GM06990 (cell line): ENCODE data around the gene TSPOAP1.

ENCODE experiments used
- DNase-seq: peaks from one replicate; pipeline ENCODE4 v3.0.0-alpha.2; 2011; ENCODE audit not compliant: insufficient read length; ENCODE audit errors: extremely low read depth
- H3K27me3 ChIP-seq: replicated peaks from 2 replicates; pipeline ENCODE4 v1.6.0; 2011; ENCODE audit warnings: low read length; ENCODE audit not compliant: control insufficient read depth, insufficient read depth
- H3K36me3 ChIP-seq: 2 replicates; pipeline ENCODE4 v1.5.1; 2011; ENCODE audit warnings: low read length; ENCODE audit not compliant: control insufficient read depth, insufficient read depth
- H3K4me3 ChIP-seq: replicated peaks from 2 replicates; pipeline ENCODE4 v1.5.1; 2011; ENCODE audit warnings: low read depth, mild to moderate bottlenecking, control low read depth, low read length
- CTCF ChIP-seq: IDR thresholded peaks from 2 replicates; pipeline ENCODE4 v1.5.1; 2011; ENCODE audit warnings: low read length, control low read depth, mild to moderate bottlenecking, inconsistent platforms; ENCODE audit not compliant: insufficient read depth, poor library complexity, severe bottlenecking

Gene TSPOAP1

DNA sequence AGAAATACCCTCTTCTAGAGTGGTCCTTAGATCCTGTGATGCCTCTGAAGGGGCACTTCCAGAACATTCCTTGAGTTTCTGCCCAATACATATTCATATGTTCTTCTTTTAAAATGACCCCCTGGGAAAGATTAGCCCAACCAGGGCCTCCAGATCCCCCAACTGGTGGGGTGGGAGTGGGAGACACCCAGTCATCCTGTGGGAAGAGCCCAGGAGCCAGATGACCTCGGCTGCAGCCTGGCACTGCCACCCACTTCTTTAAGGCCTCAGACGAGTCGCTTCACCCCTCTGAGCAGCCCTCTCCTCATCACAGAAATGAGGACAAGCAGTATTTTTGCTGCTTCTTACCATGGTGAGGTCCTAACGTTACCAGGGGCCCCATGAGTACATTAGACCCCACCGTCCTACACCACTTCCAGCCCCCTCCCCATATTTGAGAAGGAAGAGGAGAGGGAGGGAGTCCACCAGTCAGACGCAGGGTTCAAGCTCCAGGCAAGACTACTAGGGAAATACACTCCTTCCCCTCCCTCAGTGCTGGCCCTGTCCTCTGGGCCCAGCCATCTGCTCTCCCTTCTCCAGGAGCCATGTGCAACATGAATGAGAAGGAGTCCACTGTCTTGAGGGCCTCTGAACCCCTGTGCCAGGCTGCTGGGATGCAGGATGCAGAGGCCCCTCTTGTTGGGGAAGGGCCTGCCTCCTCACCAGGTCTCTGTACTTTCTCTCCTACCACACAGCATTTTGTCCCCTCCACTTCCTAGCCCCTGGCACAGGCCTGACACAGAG is 59.6 kb downstream of the TSPOAP1 start:
- no peak for TF ChIP-seq CTCF
- Histone ChIP-seq H3K4me3 (no peak overlapping the region), H3K36me3 (no peaks in the 10 kb centered on the region), H3K27me3 (peaks cover 2% of the 10 kb centered on the region; the same call in 1 of the 2 replicates)
- no peak for DNase-seq

GRCh38 chr17:58268326-58268725 is 60.3 kb downstream of the TSPOAP1 start:
- TF ChIP-seq CTCF: no peak
- no peak for DNase-seq
- peaks cover 2% of the 10 kb centered on the region; the same call in 1 of the 2 replicates for H3K27me3 ChIP-seq
- H3K4me3 ChIP-seq: no peak overlapping the region
- H3K36me3 ChIP-seq: no peaks in the 10 kb centered on the region

GRCh38 chr17:58267347-58268324 is 61.0 kb downstream of the TSPOAP1 start:
- Histone ChIP-seq H3K27me3 (peaks cover 2% of the 10 kb centered on the region; the same call in 1 of the 2 replicates), H3K4me3 (no peak overlapping the region), H3K36me3 (no peaks in the 10 kb centered on the region)
- no peak for TF ChIP-seq CTCF
- DNase-seq: no peak

DNA sequence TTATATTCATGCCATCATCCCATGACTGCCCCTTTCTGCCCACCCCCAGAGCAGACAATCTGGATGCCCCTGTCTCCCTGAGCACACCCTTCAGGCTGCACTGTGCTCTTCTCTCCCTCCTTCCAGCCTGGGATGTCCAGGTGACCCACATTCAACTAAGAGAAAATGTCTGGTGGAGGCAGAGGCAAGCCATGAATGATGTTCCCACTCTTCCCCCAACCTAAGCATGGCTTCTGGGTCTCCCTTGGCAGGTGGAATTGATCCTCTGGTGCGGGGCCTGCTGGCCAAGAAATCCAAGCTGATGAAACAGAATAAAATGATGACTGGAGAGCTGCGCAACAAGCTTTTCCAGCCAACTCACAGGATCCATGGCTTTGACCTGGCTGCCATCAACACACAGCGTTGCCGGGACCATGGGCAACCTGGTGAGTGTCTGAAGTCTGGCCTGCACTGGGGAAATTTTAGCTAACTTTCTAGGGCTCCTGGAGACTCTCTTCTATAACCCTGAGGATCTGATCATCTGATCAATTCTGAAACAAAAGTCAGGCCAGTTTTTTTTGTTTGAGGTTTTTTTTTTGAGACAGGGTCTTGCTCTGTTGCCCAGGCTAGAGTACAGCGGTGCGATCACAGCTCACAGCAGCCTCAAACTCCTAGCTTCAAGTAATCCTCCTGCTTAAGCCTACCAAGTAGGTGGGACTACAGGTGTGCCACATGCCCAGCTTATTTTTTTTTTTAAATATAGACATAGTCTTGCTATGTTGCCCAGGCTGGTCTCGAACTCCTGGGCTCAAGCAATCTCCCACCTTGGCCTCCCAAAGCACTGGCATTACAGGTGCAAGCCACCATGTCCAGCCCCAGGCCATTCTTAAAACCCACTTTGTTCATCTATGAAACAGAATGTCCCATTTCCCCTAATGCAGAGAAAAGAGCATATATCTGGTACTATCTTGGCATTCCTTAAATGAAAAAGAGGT is 62.4 kb downstream of the TSPOAP1 start:
- DNase-seq: no peak
- Histone ChIP-seq H3K36me3 (no peaks in the 10 kb centered on the region), H3K4me3 (no peak overlapping the region), H3K27me3 (peaks cover 2% of the 10 kb centered on the region; the same call in 1 of the 2 replicates)
- TF ChIP-seq CTCF: no peak

- peaks cover 2% of the 10 kb centered on the region; the same call in 1 of the 2 replicates for H3K27me3 ChIP-seq
Measured at GRCh38 chr17:58265271-58265670, 63.3 kb downstream of the TSPOAP1 start.

More at GRCh38 chr17:58265271-58265670, 63.3 kb downstream of the TSPOAP1 start:
- H3K4me3 ChIP-seq: no peak overlapping the region
- no peak for DNase-seq
- no peak for TF ChIP-seq CTCF
- no peaks in the 10 kb centered on the region for H3K36me3 ChIP-seq
